GM20431 (cell line): ENCODE results near the gene ITM2B.
"Not testable (repeated sequence)": the region's sequence is repeated elsewhere in the genome, so short reads cannot be mapped to it uniquely, and the experiment has no call there.

Experiments used
- in situ Hi-C: fragments of 300-500 bp; cut with MseI, MboI; formaldehyde crosslinking; loops from one replicate; pipeline ENCODE4 v1.15.0; 2020; ENCODE audit warnings: low sequenced_read_pairs; ENCODE audit not compliant: unreplicated experiment

Gene ITM2B

GRCh38 chr13:48233046-48233888 lies at the start of gene ITM2B:
TSS of gene ITM2B (plus strand) at chr13:48233206. CDS start at chr13:48233361, 155 bp downstream.
- in situ Hi-C loops, result no loop called here

- in situ Hi-C loops, result no loop called here
Measured at GRCh38 chr13:48184260-48184659, 48.7 kb upstream of the ITM2B start.

- in situ Hi-C loops, result no loop called here
Measured at GRCh38 chr13:48185018-48185417, 48.0 kb upstream of the ITM2B start.

DNA sequence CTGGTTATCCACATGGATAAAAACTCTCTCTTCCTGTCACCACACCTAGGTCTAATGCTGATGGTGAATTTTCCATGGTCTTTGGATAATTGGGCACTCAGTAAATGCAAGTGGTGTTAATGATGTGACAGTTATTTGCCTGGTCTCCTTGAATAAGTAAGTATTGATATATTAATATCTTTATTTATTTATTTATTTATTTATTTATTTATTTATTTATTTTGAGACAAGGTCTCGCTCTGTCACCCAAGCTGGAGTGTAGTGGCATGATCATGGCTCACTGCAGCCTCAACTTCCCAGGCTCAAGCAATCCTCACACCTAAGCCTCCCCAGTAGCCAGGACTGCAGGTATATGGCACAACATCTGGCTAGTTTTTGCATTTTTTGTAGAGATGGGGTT lies 46.3 kb upstream of the ITM2B start:
- in situ Hi-C loops, result no loop called here

- in situ Hi-C loops, result no loop called here
Measured at GRCh38 chr13:48188131-48188530, 44.9 kb upstream of the ITM2B start.

DNA sequence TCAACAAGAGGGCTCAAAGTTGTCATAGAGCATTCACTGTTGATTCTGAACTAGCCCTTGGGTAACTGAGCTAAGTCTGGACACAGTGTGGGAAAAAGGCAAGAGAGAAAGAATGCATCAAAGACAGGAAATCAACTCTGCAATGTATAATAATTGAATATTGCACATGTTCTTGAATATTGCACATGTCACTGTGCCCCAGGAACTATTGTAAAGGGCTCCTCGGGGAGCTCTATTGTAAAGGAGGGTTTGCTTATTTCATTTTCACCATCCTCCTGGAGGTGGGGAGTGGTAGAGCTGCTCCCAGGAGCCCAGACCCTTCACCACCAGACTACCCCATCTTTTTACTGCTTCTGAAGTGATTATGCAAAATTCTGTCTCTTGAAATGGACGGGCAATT lies 44.4 kb upstream of the ITM2B start:
- in situ Hi-C loops, result no loop called here

DNA sequence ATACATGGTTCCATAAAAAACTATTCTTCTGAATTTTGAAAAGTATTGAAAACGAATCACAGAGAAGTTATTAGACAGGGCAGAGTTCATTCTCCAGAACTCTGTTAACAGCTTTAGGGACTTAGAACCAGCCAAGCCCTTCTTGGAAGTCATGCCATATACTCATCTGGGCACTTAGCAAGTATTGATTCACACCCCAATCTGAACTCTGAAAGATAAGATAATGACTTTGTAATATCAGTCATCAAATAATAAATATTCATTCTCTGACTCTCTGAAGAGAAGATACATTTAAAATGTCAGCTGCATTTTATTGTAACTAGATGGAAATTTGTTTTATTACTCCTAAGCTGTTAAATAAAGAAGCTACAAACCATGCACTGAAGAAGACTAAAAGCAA lies 43.8 kb upstream of the ITM2B start:
- in situ Hi-C loops, result no loop called here

- in situ Hi-C loops, result no loop called here
Measured at GRCh38 chr13:48192411-48192935, 40.5 kb upstream of the ITM2B start.

GRCh38 chr13:48194379-48194754 lies 38.6 kb upstream of the ITM2B start:
- in situ Hi-C loops, result no loop called here

DNA sequence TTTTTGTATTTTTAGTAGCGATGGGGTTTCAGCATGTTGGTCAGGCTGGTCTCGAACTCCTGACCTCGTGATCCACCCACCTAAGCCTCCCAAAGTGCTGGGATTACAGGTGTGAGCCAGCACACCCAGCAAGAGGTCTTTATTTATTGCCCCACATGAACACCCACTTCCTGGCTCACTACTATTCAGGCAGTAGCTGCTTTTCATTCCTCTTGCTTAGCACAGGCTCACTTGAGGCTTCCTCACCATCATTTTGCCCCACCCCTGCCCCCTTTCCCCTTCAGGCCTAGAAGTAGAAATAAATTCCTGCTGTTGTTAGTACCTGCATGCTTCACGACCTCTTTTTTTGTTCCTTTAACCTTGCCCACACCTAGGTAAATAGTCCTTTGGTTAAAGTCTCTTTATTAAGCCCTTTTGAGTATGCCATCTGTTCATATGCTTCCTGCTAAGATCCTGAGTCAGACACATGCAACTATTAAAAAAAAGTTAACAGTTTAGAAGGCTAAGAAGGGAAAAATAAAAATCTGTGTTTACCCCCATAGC lies 33.5 kb upstream of the ITM2B start:
- in situ Hi-C loops, result no loop called here

- in situ Hi-C loops, result no loop called here
Measured at GRCh38 chr13:48201044-48201443, 32.0 kb upstream of the ITM2B start.

DNA sequence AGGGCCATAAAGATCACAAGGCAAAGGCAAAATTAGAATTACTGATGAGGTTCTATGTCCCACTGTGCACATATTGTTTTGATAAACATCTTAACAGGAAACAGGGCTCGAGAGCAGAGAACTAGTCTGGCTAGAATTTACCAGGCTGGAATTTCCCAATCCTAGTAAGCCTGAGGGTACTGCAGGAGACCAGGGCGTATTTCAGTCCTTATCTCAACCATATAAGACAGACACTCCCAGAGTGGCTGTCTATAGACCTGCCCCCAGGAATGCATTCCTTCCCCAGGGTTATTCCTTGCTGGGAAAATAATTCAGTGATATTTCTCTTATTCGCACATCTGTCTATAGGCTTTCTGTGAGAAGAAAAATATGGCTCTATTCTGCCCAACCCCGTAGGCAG lies 25.8 kb upstream of the ITM2B start:
- in situ Hi-C loops, result not testable (repeated sequence)

DNA sequence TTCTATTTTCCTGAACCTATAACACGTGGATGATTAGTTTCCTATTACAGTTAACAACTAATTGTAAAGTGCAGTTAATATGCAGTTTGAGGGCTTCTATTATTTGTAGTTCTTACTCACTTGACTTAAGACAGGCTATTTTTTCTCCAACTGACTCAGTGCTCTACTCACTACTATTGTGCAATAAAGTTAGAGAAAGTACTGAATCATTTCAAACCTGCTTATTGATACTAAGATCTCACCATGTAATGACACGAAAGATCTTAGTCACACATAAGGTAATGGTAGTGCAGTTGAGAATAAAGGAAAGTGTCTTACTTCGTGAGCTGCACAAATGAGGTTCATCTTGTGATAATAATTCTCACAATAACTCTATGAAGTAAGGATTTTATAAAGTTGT lies 22.8 kb upstream of the ITM2B start:
- in situ Hi-C loops, result no loop called here

DNA sequence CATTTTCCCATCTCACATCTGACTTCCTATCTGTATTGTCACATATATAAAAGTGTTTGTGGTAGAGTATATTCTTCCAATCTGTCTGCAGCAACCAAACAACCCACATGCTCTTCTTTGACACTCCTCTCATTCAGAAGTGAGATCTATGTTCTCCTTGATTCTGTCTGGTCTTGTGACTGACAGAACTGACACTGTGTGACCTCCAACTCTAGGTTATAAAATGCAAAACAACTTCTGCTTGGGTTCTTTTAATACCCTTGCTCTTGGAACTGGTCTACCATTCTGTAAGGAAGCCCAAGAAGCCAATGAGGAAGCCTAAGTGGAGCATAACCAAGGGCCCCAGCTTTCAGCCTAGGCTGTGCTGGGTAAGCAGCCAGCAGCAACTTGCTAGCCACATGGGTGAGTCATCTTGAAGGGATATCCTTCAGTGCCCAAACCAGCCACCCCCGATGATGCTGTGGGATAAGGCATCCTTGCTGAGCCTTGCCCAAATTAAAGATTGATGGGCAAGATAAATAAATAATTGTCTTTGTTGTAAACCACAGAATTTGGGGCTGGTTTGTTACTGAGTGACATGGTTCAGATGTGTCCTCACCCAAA lies 18.4 kb upstream of the ITM2B start:
- in situ Hi-C loops, result no loop called here

DNA sequence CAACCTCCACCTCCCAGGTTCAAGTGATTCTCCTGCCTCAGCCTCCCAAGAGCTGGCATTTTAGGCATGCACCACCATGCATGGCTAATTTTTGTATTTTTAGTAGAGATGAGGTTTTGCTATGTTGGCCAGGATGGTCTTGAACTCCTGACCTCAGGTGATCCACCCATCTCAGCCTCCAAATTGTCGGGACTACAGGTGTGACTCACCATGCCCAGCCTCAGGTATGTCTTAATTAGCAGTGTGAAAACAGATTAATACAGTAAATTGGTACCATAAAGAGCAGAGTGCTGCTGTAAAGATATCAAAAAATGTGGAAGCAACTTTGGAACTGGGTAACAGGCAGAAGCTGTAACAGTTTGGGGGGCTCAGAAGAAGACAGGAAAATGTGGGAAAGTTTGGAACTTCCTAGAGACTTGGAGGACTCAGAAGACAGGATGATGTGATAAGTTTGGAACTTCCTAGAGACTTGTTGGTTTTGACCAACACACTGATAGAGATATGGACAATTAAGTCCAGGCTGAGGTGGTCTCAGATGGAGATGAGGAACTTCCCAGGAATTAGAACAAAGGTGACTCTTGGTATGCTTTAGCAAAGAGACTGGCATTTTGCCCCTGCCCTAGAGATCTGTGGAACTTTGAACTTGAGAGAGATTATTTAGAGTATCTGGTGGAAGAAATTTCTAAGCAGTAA lies 17.3 kb upstream of the ITM2B start:
- in situ Hi-C loops, result not testable (repeated sequence)

- in situ Hi-C loops, result no loop called here
Measured at GRCh38 chr13:48216204-48216711, 16.7 kb upstream of the ITM2B start.

- in situ Hi-C loops, result no loop called here
Measured at GRCh38 chr13:48220592-48220980, 12.4 kb upstream of the ITM2B start.

- in situ Hi-C loops, result no loop called here
Measured at GRCh38 chr13:48220981-48221685, 11.9 kb upstream of the ITM2B start.

GRCh38 chr13:48221686-48222187 lies 11.3 kb upstream of the ITM2B start:
- in situ Hi-C loops, result no loop called here
